Limb (tissue), 2 donors: Measurements from ENCODE around the gene OR5AU1.
"Not testable (repeated sequence)": the region's sequence is repeated elsewhere in the genome, so short reads cannot be mapped to it uniquely, and the experiment has no call there.

ENCODE experiments used
- DNase-seq, 2 donors: peaks; one replicate each; pipeline ENCODE4 v3.0.0-alpha.2; 2016; ENCODE audit errors: extremely low spot score in 2 of 2

Gene OR5AU1

DNA sequence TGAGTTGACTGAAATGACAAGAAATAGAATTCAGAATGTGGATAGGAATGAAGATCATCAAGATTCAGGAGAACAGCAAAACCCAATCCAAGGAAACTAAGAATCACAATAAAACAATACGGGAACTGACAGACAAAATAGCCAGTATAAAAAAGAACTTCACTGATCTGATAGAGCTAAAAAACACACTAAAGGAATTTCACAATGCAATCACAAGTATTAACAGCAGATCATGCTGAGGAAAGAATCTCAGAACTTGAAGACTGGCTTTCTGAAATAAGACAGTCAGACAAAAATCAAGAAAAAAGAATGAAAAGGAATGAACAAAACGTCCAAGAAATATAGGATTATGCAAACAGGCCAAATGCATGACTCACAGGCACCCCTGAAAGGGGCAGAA lies 15.3 kb upstream of the OR5AU1 start:
- no peak for DNase-seq

- no peak for DNase-seq
Measured at GRCh38 chr14:21169573-21169972, 13.7 kb upstream of the OR5AU1 start.

- no peak for DNase-seq
Measured at GRCh38 chr14:21168055-21168454, 12.2 kb upstream of the OR5AU1 start.

DNA sequence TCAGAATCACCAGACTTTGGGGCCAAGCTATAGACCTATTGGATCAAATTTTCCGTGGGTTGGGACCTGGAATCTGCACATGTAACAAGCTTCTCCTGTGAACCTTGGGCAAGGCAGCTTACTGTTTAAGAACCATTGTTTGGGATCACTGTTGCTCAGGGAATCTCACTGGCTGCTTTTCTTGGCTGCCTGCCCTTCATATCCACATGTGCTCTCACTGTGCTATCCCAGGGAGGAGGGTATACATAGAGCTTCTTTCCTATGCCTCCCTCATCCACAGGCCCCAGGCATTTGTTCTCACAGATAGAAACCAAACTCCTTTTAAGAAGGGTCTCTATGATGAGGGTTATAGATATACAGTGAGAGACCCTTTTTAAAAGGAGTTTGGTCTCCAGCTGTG lies 9.8 kb upstream of the OR5AU1 start:
- DNase-seq = not testable (repeated sequence)

- not testable (repeated sequence) for DNase-seq
Measured at GRCh38 chr14:21165002-21165605, 9.2 kb upstream of the OR5AU1 start.

DNA sequence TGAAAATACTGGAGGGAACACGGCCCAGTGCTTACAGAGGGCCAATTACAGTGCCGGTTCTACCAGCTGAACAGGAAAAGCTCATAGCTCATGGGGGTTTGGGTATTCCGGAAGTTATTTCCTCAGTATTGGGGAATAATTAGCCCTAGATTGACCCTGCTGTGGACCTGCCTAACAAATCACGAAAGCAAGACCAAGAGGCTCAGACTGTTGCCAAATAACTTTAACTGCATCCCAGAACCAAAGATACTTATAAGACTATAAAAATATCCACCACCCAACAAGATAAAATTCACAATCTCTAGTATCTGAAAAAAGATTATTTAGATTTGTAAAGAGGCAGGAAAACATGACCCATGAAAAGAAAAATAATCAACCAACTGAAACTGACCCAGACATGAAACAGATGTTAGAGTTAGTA lies 8.0 kb upstream of the OR5AU1 start:
- DNase-seq = no peak

DNA sequence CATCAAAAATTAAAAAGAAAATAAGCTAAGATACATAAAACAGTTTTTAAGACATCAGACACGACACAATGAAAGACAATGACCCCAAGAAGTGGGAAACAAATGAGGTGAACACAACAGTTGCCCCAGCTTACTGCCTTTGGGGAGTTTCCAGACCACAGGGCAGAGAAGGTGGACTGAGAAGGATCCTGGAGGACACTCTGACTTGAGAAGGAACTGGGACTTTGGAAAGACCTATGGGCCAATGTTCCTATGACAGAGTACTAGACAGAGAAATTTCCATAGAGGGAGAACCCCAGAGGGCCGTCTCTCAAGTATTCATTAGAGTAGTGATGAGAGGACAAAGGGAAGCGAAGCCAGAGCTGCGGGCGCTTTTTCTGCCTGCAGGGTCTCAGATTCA lies 6.2 kb upstream of the OR5AU1 start:
- DNase-seq = no peak

DNA sequence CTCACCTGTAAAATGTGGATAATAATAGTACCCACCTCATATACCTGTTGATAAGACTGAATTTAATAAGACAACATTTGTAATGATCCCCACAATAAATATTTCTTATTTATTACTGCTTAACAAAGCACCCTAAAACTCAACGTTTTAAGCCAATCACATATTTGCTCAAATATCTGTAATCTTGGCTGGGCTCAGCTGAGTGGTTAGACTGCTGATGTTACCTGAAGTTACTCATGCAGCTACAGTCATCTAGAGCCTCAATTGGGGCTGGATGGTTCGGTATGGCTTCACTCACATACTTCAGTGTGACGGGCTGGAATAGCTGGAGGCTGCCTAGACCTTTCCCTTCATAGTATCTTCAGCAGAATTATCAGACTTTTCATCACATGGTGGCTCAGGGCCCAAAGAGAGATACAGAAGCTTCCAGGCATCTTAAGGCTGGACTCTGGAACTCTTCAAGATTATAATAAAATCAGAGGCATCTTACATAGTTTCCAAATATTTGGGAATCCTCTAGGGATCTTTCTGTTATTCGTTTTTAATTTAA lies 4.3 kb upstream of the OR5AU1 start:
- no peak for DNase-seq

DNA sequence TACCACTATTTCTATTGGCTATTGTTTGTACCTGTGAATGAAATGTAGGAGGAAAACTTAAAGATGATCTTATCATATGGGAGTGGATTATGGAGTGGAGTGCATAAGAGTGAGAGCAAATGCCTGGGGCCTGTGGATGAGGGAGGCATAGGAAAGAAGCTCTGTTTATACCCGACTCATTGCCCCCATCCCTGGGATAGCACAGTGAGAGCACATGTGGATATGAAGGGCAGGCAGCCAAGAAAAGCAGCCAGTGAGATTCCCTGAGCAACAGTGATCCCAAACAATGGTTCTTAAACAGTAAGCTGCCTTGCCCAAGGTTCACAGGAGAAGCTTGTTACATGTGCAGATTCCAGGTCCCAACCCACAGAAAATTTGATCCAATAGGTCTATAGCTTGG lies 2.3 kb upstream of the OR5AU1 start:
- DNase-seq = not testable (repeated sequence)

- no peak for DNase-seq
Measured at GRCh38 chr14:21149641-21150367, 6.1 kb downstream of the OR5AU1 start.

DNA sequence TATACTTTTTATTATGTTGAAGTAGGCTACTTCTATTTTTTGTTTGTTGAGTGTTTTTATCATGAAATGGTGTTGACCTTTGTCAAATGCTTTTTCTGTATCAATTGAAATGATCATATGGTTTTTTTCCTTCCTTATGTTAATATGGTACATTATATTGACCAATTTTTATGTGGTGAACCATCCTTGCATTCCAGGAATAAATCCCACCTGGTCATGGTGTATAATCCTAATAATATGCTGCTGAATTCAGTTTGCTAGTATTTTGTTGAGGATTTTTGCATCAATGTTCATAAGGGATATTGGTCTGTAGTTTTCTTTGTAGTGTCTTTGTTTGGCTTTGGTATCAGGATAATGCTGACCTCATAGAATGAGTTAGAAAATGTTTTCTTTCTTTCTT lies 10.4 kb downstream of the OR5AU1 start:
- no peak for DNase-seq

DNA sequence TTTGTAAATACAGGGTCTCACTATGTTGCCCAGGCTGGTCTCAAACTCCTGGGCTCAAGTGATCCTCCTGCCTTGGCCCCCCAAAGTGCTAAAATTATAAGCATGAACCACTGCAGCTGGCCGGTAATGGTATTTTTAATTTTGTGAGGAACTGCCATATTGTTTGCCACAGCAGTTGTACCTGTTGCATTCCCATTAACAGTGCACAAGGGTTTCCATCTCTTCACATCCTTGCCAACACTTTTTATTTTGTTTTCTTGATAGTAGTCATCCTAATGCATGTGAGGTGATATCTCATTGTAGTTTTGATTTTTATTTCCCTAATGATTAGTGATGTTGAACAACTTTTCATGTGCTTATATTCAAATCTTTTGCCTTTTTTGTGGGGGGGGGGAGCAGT lies 13.5 kb downstream of the OR5AU1 start:
- DNase-seq = no peak

GRCh38 chr14:21136024-21136423 lies 19.8 kb downstream of the OR5AU1 start:
- no peak for DNase-seq

DNA sequence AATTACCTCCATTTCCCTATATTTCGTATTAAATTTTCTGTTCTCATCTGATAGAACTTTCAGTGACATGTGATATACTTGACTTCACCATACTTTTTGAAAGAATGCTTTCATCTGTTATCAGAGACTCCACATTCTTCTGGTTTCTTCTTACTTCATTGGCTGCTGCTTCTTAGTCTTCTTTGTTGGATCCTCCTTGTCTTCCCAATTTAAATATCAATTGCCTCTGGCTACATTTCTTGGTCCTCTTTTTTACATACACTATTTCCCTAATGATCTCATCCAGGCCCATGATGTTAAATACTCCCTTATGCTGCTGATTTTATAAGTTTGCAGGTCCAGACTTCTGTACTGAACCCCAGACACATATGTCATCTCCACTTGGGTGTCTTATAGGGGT lies 22.0 kb downstream of the OR5AU1 start:
- DNase-seq = no peak

- DNase-seq = no peak
Measured at GRCh38 chr14:21123429-21123828, 32.4 kb downstream of the OR5AU1 start.

DNA sequence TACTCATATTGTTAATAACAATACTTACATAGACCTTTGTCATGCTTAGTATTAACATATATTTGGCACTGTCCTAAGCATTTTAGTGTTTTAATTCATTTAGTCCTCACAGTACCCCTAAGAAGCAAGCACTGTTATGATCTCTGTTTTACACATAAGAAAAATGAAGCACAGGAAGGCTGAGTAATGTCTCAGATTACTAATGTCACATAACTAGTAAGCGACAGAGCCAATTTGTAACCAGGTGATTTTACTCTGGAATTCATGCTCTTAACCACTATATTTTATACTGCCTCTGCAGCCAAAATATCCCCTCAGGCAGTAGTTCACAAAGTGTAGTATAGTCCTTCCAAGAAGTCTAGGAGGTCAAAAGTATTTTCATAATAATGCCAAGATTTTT lies 34.7 kb downstream of the OR5AU1 start:
- no peak for DNase-seq

GRCh38 chr14:21120686-21121085 lies 35.2 kb downstream of the OR5AU1 start:
- no peak for DNase-seq

GRCh38 chr14:21118933-21119332 lies 36.9 kb downstream of the OR5AU1 start:
- DNase-seq = no peak

GRCh38 chr14:21113369-21113768 lies 42.5 kb downstream of the OR5AU1 start:
- no peak for DNase-seq

DNA sequence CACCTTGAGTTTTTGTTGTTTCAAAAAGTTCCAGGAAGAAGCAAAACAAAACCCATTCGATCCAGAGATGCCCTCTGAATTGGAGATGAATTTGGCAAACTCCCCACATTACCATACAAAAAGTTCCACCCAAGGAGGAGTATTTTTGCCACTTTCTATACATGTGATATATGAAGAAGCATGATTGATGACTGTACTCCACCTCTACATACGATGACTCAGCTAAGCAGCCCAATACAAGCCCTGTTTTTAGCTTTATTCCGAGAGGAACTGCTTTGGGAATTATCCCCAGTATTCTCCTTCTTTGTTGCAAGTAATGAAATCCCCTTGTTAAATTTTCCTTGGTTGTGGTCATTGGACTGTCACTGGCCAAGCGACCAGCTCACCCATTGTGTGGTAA lies 43.6 kb downstream of the OR5AU1 start:
- DNase-seq = no peak

DNA sequence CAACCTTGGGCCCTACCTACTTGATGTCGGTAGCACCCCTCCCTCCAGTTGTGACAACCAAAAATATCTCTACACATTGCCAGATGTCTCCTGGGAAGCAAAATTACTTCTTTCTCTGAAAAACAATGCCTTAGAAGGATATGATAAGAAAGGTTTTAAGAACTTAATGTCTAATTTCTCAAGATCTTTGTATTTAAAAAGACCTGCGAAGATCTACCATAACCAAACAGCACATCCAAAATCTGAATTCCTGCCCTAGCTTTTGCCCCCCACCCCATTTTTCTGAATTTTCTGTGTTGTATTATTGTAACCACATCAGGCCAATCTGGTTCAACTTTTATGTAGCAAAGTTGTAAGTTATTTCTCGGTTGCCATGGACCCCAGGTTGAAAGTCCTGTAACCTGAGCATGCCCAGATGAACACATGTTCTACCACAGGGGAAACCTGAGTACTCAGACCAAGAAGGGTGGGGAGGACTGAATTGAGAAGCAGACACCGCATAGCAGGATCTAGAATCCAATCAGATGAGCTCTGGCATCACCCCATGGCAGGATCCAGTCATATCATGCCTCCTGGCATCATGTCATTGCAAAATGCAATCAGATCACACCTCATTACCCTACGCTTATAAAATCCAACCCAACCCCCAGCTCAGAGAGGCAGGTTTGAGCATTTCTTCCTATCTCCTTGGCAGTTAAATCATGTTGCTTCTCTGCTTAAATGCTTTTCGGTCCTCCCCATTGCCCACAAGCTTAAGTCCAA lies 46.3 kb downstream of the OR5AU1 start:
- no peak for DNase-seq

GRCh38 chr14:21108791-21109190 lies 47.1 kb downstream of the OR5AU1 start:
- DNase-seq = no peak
